Measurements from ENCODE around the gene THSD1. TPM values are rescaled to one million over a fixed set of nuclear protein-coding genes. Genes with fewer than 3 reads are reported as not detected.
"Not testable (repeated sequence)": the region's sequence is repeated elsewhere in the genome, so short reads cannot be mapped to it uniquely, and the experiment has no call there.

Gene THSD1
- total RNA-seq, 4 donors from 2014 or later = 6.1 to 12.8 (median 7.9) TPM

GRCh38 chr13:52412128-52412527 lies 6.2 kb upstream of the THSD1 start:
- Histone ChIP-seq H3K27ac (no peak overlapping the region), H3K36me3 (peaks cover 0 to 19% of the 10 kb centered on the region in 2 donors), H3K27me3 (no peaks in the 10 kb centered on the region), H3K9me3 (no peaks in the 10 kb centered on the region), H3K4me3 (replicated peaks in 1 of 3) (no peak overlapping the region), H3K4me1 (no peaks in the 10 kb centered on the region)
- 94 to 95% methylated on average over 1 of the region's 1 CpG for WGBS, 2 donors
- intact Hi-C loops (cut with DNase I) = no loop called here
- no peak for DNase-seq
- TF ChIP-seq CTCF (IDR thresholded peaks at IDR 0.05) = no peak
- TF ChIP-seq POLR2A (IDR thresholded peaks at IDR 0.05) = no peak

- Histone ChIP-seq H3K27ac (no peak overlapping the region), H3K36me3 (peaks cover 0 to 16% of the 10 kb centered on the region in 2 donors), H3K9me3 (no peaks in the 10 kb centered on the region), H3K4me1 (no peaks in the 10 kb centered on the region), H3K27me3 (no peaks in the 10 kb centered on the region), H3K4me3 (replicated peaks in 1 of 3) (no peak overlapping the region)
- DNase-seq = no peak
- TF ChIP-seq CTCF (IDR thresholded peaks at IDR 0.05) = no peak
- TF ChIP-seq POLR2A (IDR thresholded peaks at IDR 0.05) = no peak
- intact Hi-C loops (cut with DNase I) = no loop called here
- 89 to 92% methylated on average over 4 of the region's 4 CpGs for WGBS, 2 donors
Observed at GRCh38 chr13:52411629-52412028, 5.7 kb upstream of the THSD1 start.

GRCh38 chr13:52408071-52408658 lies 2.2 kb upstream of the THSD1 start:
- H3K36me3 ChIP-seq; H3K9me3 ChIP-seq; intact Hi-C loops (cut with DNase I); H3K4me3 ChIP-seq (replicated peaks in 1 of 3); H3K27ac ChIP-seq; H3K4me1 ChIP-seq; H3K27me3 ChIP-seq; DNase-seq: not testable (repeated sequence)
- WGBS, 2 donors = 93 to 97% methylated on average over 4 to 32 of the region's 33 CpGs

- intact Hi-C loops (cut with DNase I); H3K27me3 ChIP-seq; H3K36me3 ChIP-seq; DNase-seq; H3K4me1 ChIP-seq; H3K9me3 ChIP-seq; H3K4me3 ChIP-seq (replicated peaks in 1 of 3); H3K27ac ChIP-seq: not testable (repeated sequence)
- 96 to 97% methylated on average over 12 of the region's 12 CpGs for WGBS, 2 donors
Observed at GRCh38 chr13:52407436-52407835, 1.5 kb upstream of the THSD1 start.

GRCh38 chr13:52406629-52407028 lies 657 bp upstream of the THSD1 start:
- Histone ChIP-seq H3K36me3 (no peaks in the 10 kb centered on the region), H3K27ac (peak overlapping the region in 1 of 3 donors; percentile 16), H3K4me1 (peaks cover 0 to 9% of the 10 kb centered on the region in 2 donors), H3K9me3 (no peaks in the 10 kb centered on the region), H3K27me3 (no peaks in the 10 kb centered on the region), H3K4me3 (replicated peaks in 1 of 3) (no peak overlapping the region)
- WGBS, 2 donors = 63 to 79% methylated on average over 4 of the region's 4 CpGs
- intact Hi-C loops (cut with DNase I) = no loop called here
- no peak for TF ChIP-seq CTCF (IDR thresholded peaks at IDR 0.05)
- TF ChIP-seq POLR2A (IDR thresholded peaks at IDR 0.05) = no peak
- no peak for DNase-seq

GRCh38 chr13:52405369-52405766 lies 604 bp downstream of the THSD1 start:
- intact Hi-C loops (cut with DNase I) = no loop called here
- TF ChIP-seq CTCF (IDR thresholded peaks at IDR 0.05) (no peak), POLR2A (IDR thresholded peaks at IDR 0.05) (no peak)
- Histone ChIP-seq H3K27ac (peak overlapping the region in 2 of 3 donors; percentile 58 to 61), H3K4me1 (peaks cover 0 to 9% of the 10 kb centered on the region in 2 donors), H3K9me3 (no peaks in the 10 kb centered on the region), H3K27me3 (no peaks in the 10 kb centered on the region), H3K36me3 (no peaks in the 10 kb centered on the region), H3K4me3 (replicated peaks in 1 of 3) (peak overlapping the region in 2 of 3 donors; percentile 9 to 46)
- no peak for DNase-seq
- 15 to 16% methylated on average over 14 of the region's 14 CpGs for WGBS, 2 donors
